Upper lobe of right lung (tissue), 1 donor: ENCODE results near the gene KANK4. TPM values are rescaled to one million over a fixed set of nuclear protein-coding genes. Genes with fewer than 3 reads are reported as not detected.

ENCODE experiments used
- ATAC-seq: fragments of 200-7000 bp; cut with Tn5 transposase; one replicate; pipeline ENCODE4 v1.9.1; 2020; ENCODE audit warnings: mild to moderate bottlenecking, moderate library complexity
- DNase-seq: peaks from one replicate; pipeline ENCODE4 v3.0.0-alpha.2; 2020
- H3K27ac ChIP-seq: fragments of 200-600 bp; one replicate; pipeline ENCODE4 v1.8.0; 2022
- H3K27me3 ChIP-seq: fragments of 200-600 bp; one replicate; pipeline ENCODE4 v1.8.0; 2022; ENCODE audit warnings: mild to moderate bottlenecking
- H3K36me3 ChIP-seq: fragments of 200-600 bp; one replicate; pipeline ENCODE4 v1.8.0; 2022
- H3K4me1 ChIP-seq: fragments of 200-600 bp; one replicate; pipeline ENCODE4 v1.8.0; 2022
- H3K4me3 ChIP-seq: fragments of 200-600 bp; one replicate; pipeline ENCODE4 v1.8.0; 2022; ENCODE audit warnings: mild to moderate bottlenecking
- H3K9me3 ChIP-seq: fragments of 200-600 bp; one replicate; pipeline ENCODE4 v1.8.0; 2022
- intact Hi-C: fragments of 100-400 bp; cut with DNase I; formaldehyde crosslinking; loops from one replicate; pipeline ENCODE4 v1.11.0; 2022
- total RNA-seq: library from RNA; stranded (reverse); fragmentation: NEBNext Ultra II Directional; extraction: Animal tissue kit (Norgen Biotek cat#: 25700); gene quantifications from one replicate; pipeline ENCODE4 v1.2.1, GENCODE V29; 2021
- TF ChIP-seq, protein P1 (sequence below): fragments of 200-600 bp; IDR thresholded peaks from one replicate; pipeline ENCODE4 v1.8.0; 2022; ENCODE audit warnings: antibody characterized with exemption
- donor health status: DM: no; HTN: yes; CAD: no; lungs with severe emphysema.

KANK4 gene
- total RNA-seq, 1 donor from 2014 or later = 6.4 TPM

DNA sequence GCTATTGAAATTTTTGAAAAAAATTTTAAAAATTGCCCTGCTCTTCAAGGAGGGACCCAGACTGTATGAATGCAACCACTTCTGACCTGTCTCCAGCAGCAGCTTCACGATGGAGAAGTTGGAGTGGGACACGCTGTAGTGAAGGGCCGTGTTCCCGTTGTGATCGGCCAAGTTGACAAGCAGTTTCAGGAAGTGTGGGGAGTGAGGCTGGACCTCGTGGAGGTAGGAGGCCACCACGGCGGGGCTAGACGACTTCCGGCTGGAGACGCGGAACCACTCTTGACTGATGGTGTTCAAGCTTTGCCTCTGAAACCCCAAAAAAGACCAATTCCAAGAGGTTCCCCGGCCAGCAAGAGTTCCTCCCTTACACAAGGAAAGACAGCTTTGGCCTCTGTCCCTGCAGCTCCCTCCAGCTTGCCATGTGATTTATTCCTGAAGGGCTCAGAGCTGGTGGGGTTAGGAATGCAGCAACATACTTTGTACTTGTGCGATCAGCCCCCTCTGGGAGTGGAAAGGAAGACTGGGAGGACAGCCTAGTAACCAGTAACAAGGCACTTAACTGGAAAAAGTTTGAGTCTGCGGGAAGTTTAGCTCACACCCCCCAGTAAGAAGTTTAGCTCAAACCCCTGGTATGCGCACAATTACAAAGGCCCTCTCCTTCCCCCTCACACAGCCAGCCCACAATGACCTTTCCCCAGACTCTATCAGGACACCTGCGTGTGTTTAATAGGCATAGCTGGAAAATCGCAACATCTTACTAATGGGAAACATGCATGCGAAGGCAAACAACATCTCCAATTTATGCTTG, 56.0 kb downstream of the KANK4 start:
- Histone ChIP-seq H3K4me3 (no peak overlapping the region), H3K27ac (no peak overlapping the region), H3K27me3 (no peaks in the 10 kb centered on the region), H3K36me3 (no peaks in the 10 kb centered on the region), H3K9me3 (no peaks in the 10 kb centered on the region), H3K4me1 (no peaks in the 10 kb centered on the region)
- intact Hi-C loops = no loop called here
- DNase-seq (no peak), ATAC-seq (no peak)
- TF ChIP-seq, protein P1, sequence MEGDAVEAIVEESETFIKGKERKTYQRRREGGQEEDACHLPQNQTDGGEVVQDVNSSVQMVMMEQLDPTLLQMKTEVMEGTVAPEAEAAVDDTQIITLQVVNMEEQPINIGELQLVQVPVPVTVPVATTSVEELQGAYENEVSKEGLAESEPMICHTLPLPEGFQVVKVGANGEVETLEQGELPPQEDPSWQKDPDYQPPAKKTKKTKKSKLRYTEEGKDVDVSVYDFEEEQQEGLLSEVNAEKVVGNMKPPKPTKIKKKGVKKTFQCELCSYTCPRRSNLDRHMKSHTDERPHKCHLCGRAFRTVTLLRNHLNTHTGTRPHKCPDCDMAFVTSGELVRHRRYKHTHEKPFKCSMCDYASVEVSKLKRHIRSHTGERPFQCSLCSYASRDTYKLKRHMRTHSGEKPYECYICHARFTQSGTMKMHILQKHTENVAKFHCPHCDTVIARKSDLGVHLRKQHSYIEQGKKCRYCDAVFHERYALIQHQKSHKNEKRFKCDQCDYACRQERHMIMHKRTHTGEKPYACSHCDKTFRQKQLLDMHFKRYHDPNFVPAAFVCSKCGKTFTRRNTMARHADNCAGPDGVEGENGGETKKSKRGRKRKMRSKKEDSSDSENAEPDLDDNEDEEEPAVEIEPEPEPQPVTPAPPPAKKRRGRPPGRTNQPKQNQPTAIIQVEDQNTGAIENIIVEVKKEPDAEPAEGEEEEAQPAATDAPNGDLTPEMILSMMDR = no peak

- H3K36me3 ChIP-seq = no peaks in the 10 kb centered on the region
- H3K27me3 ChIP-seq = no peaks in the 10 kb centered on the region
- H3K4me3 ChIP-seq = no peak overlapping the region
- DNase-seq (no peak), ATAC-seq (no peak)
- TF ChIP-seq, protein P1 = no peak
- H3K9me3 ChIP-seq = no peaks in the 10 kb centered on the region
- intact Hi-C loops = no loop called here
- H3K4me1 ChIP-seq = no peaks in the 10 kb centered on the region
- no peak overlapping the region for H3K27ac ChIP-seq
These were observed 58.5 kb downstream of the KANK4 start for GRCh38 chr1:62260688-62261087.

DNA sequence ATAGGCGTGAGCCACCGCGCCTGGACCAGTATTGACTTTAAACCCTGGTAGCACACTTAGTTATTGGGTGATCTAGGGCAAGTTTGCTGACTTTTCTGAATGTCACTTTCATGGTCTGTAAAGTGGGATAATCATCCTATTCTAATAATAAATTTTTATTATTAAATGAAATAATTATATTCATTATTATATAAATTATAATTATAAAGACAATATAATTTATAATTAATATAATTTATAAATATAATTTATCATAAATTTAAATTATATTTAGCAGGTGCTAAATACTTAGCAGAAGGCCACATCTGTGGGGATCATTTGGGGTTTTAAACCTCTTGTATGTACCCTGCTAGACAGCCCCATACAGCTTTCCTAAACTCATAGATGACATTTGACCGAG, 59.7 kb downstream of the KANK4 start:
- H3K36me3 ChIP-seq = no peaks in the 10 kb centered on the region
- no peak overlapping the region for H3K27ac ChIP-seq
- no peak for ATAC-seq
- no peak for DNase-seq
- no peaks in the 10 kb centered on the region for H3K4me1 ChIP-seq
- TF ChIP-seq, protein P1 = no peak
- intact Hi-C loops = no loop called here
- H3K9me3 ChIP-seq = no peaks in the 10 kb centered on the region
- H3K27me3 ChIP-seq = no peaks in the 10 kb centered on the region
- no peak overlapping the region for H3K4me3 ChIP-seq

- intact Hi-C loops = no loop called here
- H3K27me3 ChIP-seq = no peaks in the 10 kb centered on the region
- H3K36me3 ChIP-seq = no peaks in the 10 kb centered on the region
- ATAC-seq = no peak
- H3K27ac ChIP-seq = no peak overlapping the region
- H3K4me1 ChIP-seq = no peaks in the 10 kb centered on the region
- H3K4me3 ChIP-seq = no peak overlapping the region
- TF ChIP-seq, protein P1 = no peak
- DNase-seq = no peak
- no peaks in the 10 kb centered on the region for H3K9me3 ChIP-seq
These were observed 69.0 kb downstream of the KANK4 start for GRCh38 chr1:62250126-62250726.

DNA sequence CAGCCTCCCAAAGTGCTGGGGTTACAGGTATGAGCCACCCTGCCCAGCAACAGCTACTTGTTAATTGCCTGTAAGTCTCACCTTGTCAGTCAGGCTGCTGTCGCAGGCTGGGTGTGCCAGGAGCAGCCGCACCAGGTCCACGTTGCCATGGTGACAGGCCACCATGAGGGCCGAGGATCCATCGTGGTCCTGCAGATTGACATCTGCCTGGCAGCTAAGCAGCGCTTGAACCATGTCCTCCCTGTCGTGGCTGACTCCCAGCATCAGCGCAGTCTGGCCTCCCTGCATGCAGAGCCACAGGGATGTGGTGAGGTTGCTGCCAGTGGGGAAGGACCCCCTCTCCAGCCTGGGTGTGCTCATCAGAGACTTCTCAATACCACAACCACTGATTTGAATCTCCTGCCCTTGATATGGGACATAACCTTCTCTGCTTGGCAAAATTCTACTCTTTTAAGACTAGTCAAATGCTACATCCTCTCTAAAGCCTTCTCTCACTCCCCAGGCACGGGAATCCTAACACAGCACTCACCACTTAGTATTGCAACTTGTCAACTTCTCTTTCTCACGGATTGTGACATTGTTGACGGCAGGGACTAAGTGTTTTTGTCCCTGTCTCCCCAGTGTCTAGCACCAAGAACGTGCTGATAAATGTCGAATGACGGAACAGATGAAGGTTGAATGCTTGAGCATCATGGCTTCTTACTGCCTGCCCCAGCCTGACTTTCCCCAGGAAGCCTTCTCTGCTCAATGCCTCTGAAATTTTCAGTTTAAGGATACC, 71.7 kb downstream of the KANK4 start:
- H3K9me3 ChIP-seq = no peaks in the 10 kb centered on the region
- intact Hi-C loops = no loop called here
- H3K4me1 ChIP-seq = no peaks in the 10 kb centered on the region
- H3K27ac ChIP-seq = no peak overlapping the region
- DNase-seq = no peak
- H3K4me3 ChIP-seq = no peak overlapping the region
- TF ChIP-seq, protein P1 = no peak
- no peaks in the 10 kb centered on the region for H3K36me3 ChIP-seq
- H3K27me3 ChIP-seq = no peaks in the 10 kb centered on the region
- ATAC-seq = no peak
